ENCODE data around the gene ARFRP1. TPM values are rescaled to one million over a fixed set of nuclear protein-coding genes. Genes with fewer than 3 reads are reported as not detected.
"Not testable (repeated sequence)": the region's sequence is repeated elsewhere in the genome, so short reads cannot be mapped to it uniquely, and the experiment has no call there.

ARFRP1 gene
- total RNA-seq, 2 experiments from 2014 or later = 53.3 to 82.1 TPM

- Histone ChIP-seq H3K4me2 (ENCODE audit: low read length) (no peak overlapping the region), H4K20me1 (ENCODE audit: insufficient read depth, low read length) (no peaks in the 10 kb centered on the region), H3K9me2 (ENCODE audit: insufficient read depth, low read length) (no peaks in the 10 kb centered on the region), H2AFZ (ENCODE audit: low read length) (no peak overlapping the region), H3K9me3 (ENCODE audit: low read length) (no peaks in the 10 kb centered on the region), H3K36me3 (ENCODE audit: insufficient read depth, low read length) (peaks cover 48% of the 10 kb centered on the region), H3K4me1 (ENCODE audit: insufficient read depth, low read length, poor library complexity, severe bottlenecking) (no peaks in the 10 kb centered on the region), H3K79me2 (ENCODE audit: insufficient read depth, low read depth, low read length) (no peaks in the 10 kb centered on the region), H3K4me3 (ENCODE audit: low read depth, low read length, poor library complexity, severe bottlenecking) (no peak overlapping the region), H3K27ac (ENCODE audit: low read depth, low read length, poor library complexity, severe bottlenecking) (no peak overlapping the region)
- BruUV-seq (replicated peaks) = no TSS peak
- CTCF ChIA-PET (ENCODE audit: unreplicated experiment) = no interaction called here
- DNase-seq (ENCODE audit: low spot score) = no peak
- intact Hi-C loops (cut with micrococcal nuclease; ENCODE audit: unreplicated experiment) = no loop called here
- no peak for TF ChIP-seq CTCF (conservative IDR thresholded peaks at IDR 0.05; ENCODE audit: low read length)
- no peak for TF ChIP-seq EZH2phosphoT487 (IDR thresholded peaks at IDR 0.05; ENCODE audit: borderline replicate concordance, low read depth, low read length)
- POLR2A ChIA-PET = no interaction called here
Observed at GRCh38 chr20:63675681-63676368, 32.0 kb downstream of the ARFRP1 start.

GRCh38 chr20:63673951-63674350, 33.8 kb downstream of the ARFRP1 start:
- BruUV-seq (replicated peaks) = no TSS peak
- POLR2A ChIA-PET = no interaction called here
- no peak overlapping the region for H2AFZ ChIP-seq (ENCODE audit: low read length)
- no peaks in the 10 kb centered on the region for H3K4me1 ChIP-seq (ENCODE audit: insufficient read depth, low read length, poor library complexity, severe bottlenecking)
- H3K79me2 ChIP-seq (ENCODE audit: insufficient read depth, low read depth, low read length) = no peaks in the 10 kb centered on the region
- H3K27ac ChIP-seq (ENCODE audit: low read depth, low read length, poor library complexity, severe bottlenecking) = no peak overlapping the region
- no peak overlapping the region for H3K4me2 ChIP-seq (ENCODE audit: low read length)
- H4K20me1 ChIP-seq (ENCODE audit: insufficient read depth, low read length) = no peaks in the 10 kb centered on the region
- H3K36me3 ChIP-seq (ENCODE audit: insufficient read depth, low read length) = peaks cover 55% of the 10 kb centered on the region
- H3K4me3 ChIP-seq (ENCODE audit: low read depth, low read length, poor library complexity, severe bottlenecking) = no peak overlapping the region
- intact Hi-C loops (cut with micrococcal nuclease; ENCODE audit: unreplicated experiment) = no loop called here
- H3K9me2 ChIP-seq (ENCODE audit: insufficient read depth, low read length) = no peaks in the 10 kb centered on the region
- H3K9me3 ChIP-seq (ENCODE audit: low read length) = no peaks in the 10 kb centered on the region
- TF ChIP-seq CTCF (conservative IDR thresholded peaks at IDR 0.05; ENCODE audit: low read length) (no peak), EZH2phosphoT487 (IDR thresholded peaks at IDR 0.05; ENCODE audit: borderline replicate concordance, low read depth, low read length) (no peak)
- CTCF ChIA-PET (ENCODE audit: unreplicated experiment) = no interaction called here
- DNase-seq (ENCODE audit: low spot score) = no peak

- Histone ChIP-seq H3K9me2 (ENCODE audit: insufficient read depth, low read length) (no peaks in the 10 kb centered on the region), H3K4me3 (ENCODE audit: low read depth, low read length, poor library complexity, severe bottlenecking) (no peak overlapping the region)
- POLR2A ChIA-PET = no interaction called here
Observed at GRCh38 chr20:63672666-63673065, 35.1 kb downstream of the ARFRP1 start.

GRCh38 chr20:63671695-63672094, 36.1 kb downstream of the ARFRP1 start:
- H3K9me2 ChIP-seq (ENCODE audit: insufficient read depth, low read length); intact Hi-C loops (cut with micrococcal nuclease; ENCODE audit: unreplicated experiment); CTCF ChIA-PET (ENCODE audit: unreplicated experiment); DNase-seq (ENCODE audit: low spot score); H3K4me1 ChIP-seq (ENCODE audit: insufficient read depth, low read length, poor library complexity, severe bottlenecking); H3K9me3 ChIP-seq (ENCODE audit: low read length); POLR2A ChIA-PET; H2AFZ ChIP-seq (ENCODE audit: low read length); H4K20me1 ChIP-seq (ENCODE audit: insufficient read depth, low read length); BruUV-seq (replicated peaks); H3K4me2 ChIP-seq (ENCODE audit: low read length); H3K4me3 ChIP-seq (ENCODE audit: low read depth, low read length, poor library complexity, severe bottlenecking); H3K27ac ChIP-seq (ENCODE audit: low read depth, low read length, poor library complexity, severe bottlenecking); H3K79me2 ChIP-seq (ENCODE audit: insufficient read depth, low read depth, low read length): not testable (repeated sequence)
- peaks cover 62% of the 10 kb centered on the region for H3K36me3 ChIP-seq (ENCODE audit: insufficient read depth, low read length)

More at GRCh38 chr20:63672666-63673065, 35.1 kb downstream of the ARFRP1 start:
- Histone ChIP-seq H3K4me2 (ENCODE audit: low read length) (no peak overlapping the region), H3K9me3 (ENCODE audit: low read length) (no peaks in the 10 kb centered on the region), H3K79me2 (ENCODE audit: insufficient read depth, low read depth, low read length) (no peaks in the 10 kb centered on the region), H4K20me1 (ENCODE audit: insufficient read depth, low read length) (no peaks in the 10 kb centered on the region), H3K27ac (ENCODE audit: low read depth, low read length, poor library complexity, severe bottlenecking) (no peak overlapping the region), H3K36me3 (ENCODE audit: insufficient read depth, low read length) (peaks cover 59% of the 10 kb centered on the region), H2AFZ (ENCODE audit: low read length) (no peak overlapping the region), H3K4me1 (ENCODE audit: insufficient read depth, low read length, poor library complexity, severe bottlenecking) (no peaks in the 10 kb centered on the region)
- TF ChIP-seq EZH2phosphoT487 (IDR thresholded peaks at IDR 0.05; ENCODE audit: borderline replicate concordance, low read depth, low read length) = no peak
- no peak for TF ChIP-seq CTCF (conservative IDR thresholded peaks at IDR 0.05; ENCODE audit: low read length)
- BruUV-seq (replicated peaks) = no TSS peak
- intact Hi-C loops (cut with micrococcal nuclease; ENCODE audit: unreplicated experiment) = no loop called here
- CTCF ChIA-PET (ENCODE audit: unreplicated experiment) = no interaction called here
- DNase-seq (ENCODE audit: low spot score) = no peak
